ENCODE measurements around the gene CDK11B.
"Not testable (repeated sequence)": the region's sequence is repeated elsewhere in the genome, so short reads cannot be mapped to it uniquely, and the experiment has no call there.

Gene CDK11B

GRCh38 chr1:1599030-1599934 lies 59.5 kb downstream of the CDK11B start:
- DNase-seq (ENCODE audit: low spot score), result peak; percentile 83

GRCh38 chr1:1598720-1599029 lies 60.1 kb downstream of the CDK11B start:
- DNase-seq (ENCODE audit: low spot score), result peak; percentile 12

GRCh38 chr1:1598051-1598719 lies 60.6 kb downstream of the CDK11B start:
- DNase-seq (ENCODE audit: low spot score), result peak; percentile 4

- peak; percentile 59 for DNase-seq (ENCODE audit: low spot score)
These were observed 61.4 kb downstream of the CDK11B start for GRCh38 chr1:1597275-1597930.

GRCh38 chr1:1596493-1597274 lies 62.1 kb downstream of the CDK11B start:
- no peak for DNase-seq (ENCODE audit: low spot score)

- DNase-seq (ENCODE audit: low spot score), result not testable (repeated sequence)
These were observed 63.5 kb downstream of the CDK11B start for GRCh38 chr1:1595341-1595740.

- DNase-seq (ENCODE audit: low spot score), result no peak
These were observed 64.1 kb downstream of the CDK11B start for GRCh38 chr1:1594602-1595260.

GRCh38 chr1:1593834-1594601 lies 64.8 kb downstream of the CDK11B start:
- no peak for DNase-seq (ENCODE audit: low spot score)

- no peak for DNase-seq (ENCODE audit: low spot score)
These were observed 67.4 kb downstream of the CDK11B start for GRCh38 chr1:1591452-1591851.

Measured in AG08396 (cell line).